H1 (cell line): ENCODE measurements around the gene STX18. TPM values are rescaled to one million over a fixed set of nuclear protein-coding genes. Genes with fewer than 3 reads are reported as not detected.

Experiments
- CTCF ChIA-PET: fragments of 300-600 bp; sonication (Branson Sonifier 250); formaldehyde crosslinking; loops from one replicate; lab custom pipeline; 2021; ENCODE audit not compliant: partially characterized antibody; lab: Charles Lee
- POLR2A ChIA-PET: fragments of 300-600 bp; sonication (Branson Sonifier 250); formaldehyde crosslinking; loops from one replicate; lab custom pipeline; 2021; ENCODE audit warnings: inconsistent platforms; ENCODE audit not compliant: partially characterized antibody; lab: Charles Lee
- DNase-seq, 2 experiments: peaks; one replicate each; pipeline versions ENCODE4 v3.0.0 to v3.0.0-alpha.2; 2010 to 2022; ENCODE audit warnings: low spot score in 2 of 2, low read depth in 1 of 2, mixed read lengths in 1 of 2
- FAIRE-seq: peaks from 2 replicates; lab custom pipeline; 2011; peaks lifted over from hg19 to GRCh38; lab: Jason Lieb, UNC
- H2AFZ ChIP-seq: 2 replicates; pipeline ENCODE4 v1.8.1; 2012; ENCODE audit warnings: low read length, inconsistent platforms
- H2AK5ac ChIP-seq: 2 replicates; pipeline ENCODE4 v1.6.1; 2013; ENCODE audit warnings: low read depth, low read length
- H2BK120ac ChIP-seq: replicated peaks from 2 replicates; pipeline ENCODE3; 2013; ENCODE audit warnings: low read depth, low read length, inconsistent platforms
- H2BK12ac ChIP-seq: 2 replicates; pipeline ENCODE4 v1.6.1; 2013; ENCODE audit warnings: low read depth, low read length
- H2BK15ac ChIP-seq: 2 replicates; pipeline ENCODE4 v1.6.1; 2013; ENCODE audit warnings: low read length
- H2BK20ac ChIP-seq: 2 replicates; pipeline ENCODE4 v1.6.1; 2013; ENCODE audit warnings: low read length
- H2BK5ac ChIP-seq: 2 replicates; pipeline ENCODE4 v1.6.1; 2013; ENCODE audit warnings: low read depth, low read length
- H3K14ac ChIP-seq: 2 replicates; pipeline ENCODE4 v1.6.1; 2013; ENCODE audit warnings: inconsistent platforms; ENCODE audit not compliant: insufficient read length
- H3K18ac ChIP-seq: 2 replicates; pipeline ENCODE4 v1.6.1; 2013; ENCODE audit warnings: low read length; ENCODE audit errors: extremely low read depth
- H3K23ac ChIP-seq: 2 replicates; pipeline ENCODE4 v1.6.1; 2013; ENCODE audit warnings: inconsistent platforms; ENCODE audit not compliant: insufficient read length
- H3K23me2 ChIP-seq: 2 replicates; pipeline ENCODE4 v1.6.1; 2013; ENCODE audit warnings: low read depth, low read length
- H3K27ac ChIP-seq: 2 replicates; pipeline ENCODE4 v1.6.1; 2011; ENCODE audit warnings: low read depth, low read length, inconsistent platforms
- H3K27me3 ChIP-seq, 4 experiments: replicated peaks in 1 of 4; 1 replicate in 1 of 4; 2 replicates in 3 of 4; pipeline versions ENCODE4 v1.6.1 to v1.8.1; 2011 to 2013; ENCODE audit warnings: low read length in 3 of 4, mild to moderate bottlenecking in 3 of 4, inconsistent platforms in 2 of 4, mixed read lengths in 2 of 4, moderate library complexity in 1 of 4; ENCODE audit not compliant: control insufficient read depth in 3 of 4, insufficient read depth in 3 of 4; ENCODE audit errors: extremely low read depth in 1 of 4
- H3K36me3 ChIP-seq, 4 experiments: 2 replicates each; pipeline versions ENCODE4 v1.6.1 to v1.8.1; 2011 to 2013; ENCODE audit warnings: mild to moderate bottlenecking in 4 of 4, low read length in 3 of 4, moderate library complexity in 2 of 4, control low read depth in 1 of 4, inconsistent platforms in 1 of 4; ENCODE audit not compliant: insufficient read depth in 4 of 4, control insufficient read depth in 2 of 4
- H3K4ac ChIP-seq: replicated peaks from 2 replicates; pipeline ENCODE3; 2013; ENCODE audit warnings: low read length, low read depth, mixed read lengths, inconsistent platforms; ENCODE audit not compliant: insufficient read length
- H3K4me1 ChIP-seq, 4 experiments: replicated peaks in 1 of 4; 1 replicate in 1 of 4; 2 replicates in 3 of 4; pipeline versions ENCODE4 v1.6.1 to v1.8.1; 2011 to 2013; ENCODE audit warnings: low read length in 3 of 4, inconsistent platforms in 2 of 4, mixed read lengths in 1 of 4; ENCODE audit not compliant: insufficient read depth in 4 of 4, control insufficient read depth in 3 of 4
- H3K4me2 ChIP-seq, 2 experiments: 2 replicates each; pipeline versions ENCODE4 v1.6.1 to v1.8.1; 2011 to 2013; ENCODE audit warnings: low read depth in 2 of 2, low read length in 2 of 2, control low read depth in 1 of 2, inconsistent platforms in 1 of 2, mild to moderate bottlenecking in 1 of 2; ENCODE audit not compliant: insufficient read depth in 1 of 2
- H3K4me3 ChIP-seq, 4 experiments: fragments of 200-600, 300-600 bp in 1 of 4; sonication (generic), shearing (Covaris generic), sonication (Bioruptor Twin) in 1 of 4; 2 replicates each; pipeline versions ENCODE4 v1.5.1 to v1.8.1; 2011 to 2016; ENCODE audit warnings: low read length in 4 of 4, low read depth in 3 of 4, control low read depth in 2 of 4, inconsistent platforms in 2 of 4, mild to moderate bottlenecking in 2 of 4, mixed read lengths in 1 of 4, moderate library complexity in 1 of 4; ENCODE audit not compliant: insufficient read depth in 2 of 4; ENCODE audit errors: extremely low read depth in 1 of 4
- H3K56ac ChIP-seq: replicated peaks from 2 replicates; pipeline ENCODE3; 2013; ENCODE audit warnings: low read depth, mild to moderate bottlenecking, mixed read lengths, low read length, inconsistent platforms; ENCODE audit not compliant: insufficient read length
- H3K79me1 ChIP-seq: 2 replicates; pipeline ENCODE4 v1.6.1; 2013; ENCODE audit warnings: low read depth, low read length, control low read depth
- H3K79me2 ChIP-seq, 2 experiments: 2 replicates each; pipeline versions ENCODE4 v1.6.1 to v1.8.1; 2012 to 2013; ENCODE audit warnings: low read length in 2 of 2, mild to moderate bottlenecking in 2 of 2, inconsistent platforms in 1 of 2; ENCODE audit not compliant: insufficient read depth in 2 of 2, control insufficient read depth in 1 of 2
- H3K9ac ChIP-seq, 4 experiments: replicated peaks in 1 of 4; 1 replicate in 1 of 4; 2 replicates in 3 of 4; pipeline versions ENCODE4 v1.6.1 to v1.8.1; 2011 to 2013; ENCODE audit warnings: low read depth in 3 of 4, low read length in 3 of 4, control low read depth in 2 of 4, mild to moderate bottlenecking in 2 of 4, moderate library complexity in 2 of 4, inconsistent platforms in 1 of 4; ENCODE audit errors: extremely low read depth in 1 of 4
- H3K9me3 ChIP-seq, 2 experiments: 2 replicates each; pipeline versions ENCODE4 v1.6.1 to v1.8.1; 2012 to 2013; ENCODE audit warnings: mild to moderate bottlenecking in 2 of 2, moderate library complexity in 2 of 2, control low read depth in 1 of 2, inconsistent platforms in 1 of 2, low read depth in 1 of 2, low read length in 1 of 2, mixed read lengths in 1 of 2; ENCODE audit not compliant: insufficient read depth in 2 of 2
- H4K20me1 ChIP-seq, 2 experiments: replicated peaks in 1 of 2; 2 replicates each; pipeline versions ENCODE3 to v1.8.1; 2011 to 2013; ENCODE audit warnings: inconsistent platforms in 2 of 2, low read length in 2 of 2, mild to moderate bottlenecking in 1 of 2; ENCODE audit not compliant: insufficient read depth in 2 of 2, control insufficient read depth in 1 of 2
- H4K5ac ChIP-seq: 2 replicates; pipeline ENCODE4 v1.6.1; 2013; ENCODE audit warnings: low read length, low read depth, mixed read lengths, inconsistent platforms; ENCODE audit not compliant: insufficient read length
- H4K8ac ChIP-seq: 2 replicates; pipeline ENCODE4 v1.8.0; 2013; ENCODE audit warnings: mild to moderate bottlenecking, moderate library complexity, low read length, inconsistent platforms; ENCODE audit not compliant: insufficient read depth; ENCODE audit errors: extremely low read depth
- H4K91ac ChIP-seq: replicated peaks from 2 replicates; pipeline ENCODE3; 2013; ENCODE audit warnings: low read length, mixed read lengths, inconsistent platforms; ENCODE audit not compliant: insufficient read length
- CBX5 ChIP-seq: fragments of 300-800, 300-1000 bp; sonication (generic); IDR thresholded peaks from 2 replicates; pipeline ENCODE4 v1.7.1; 2016; ENCODE audit warnings: antibody characterized with exemption, low read length, low read depth
- CBX8 ChIP-seq: fragments of 300-800, 300-1000 bp; sonication (generic); IDR thresholded peaks from 2 replicates; pipeline ENCODE4 v1.7.1; 2016; ENCODE audit warnings: low read depth, low read length, borderline replicate concordance
- EP300 ChIP-seq, 2 experiments: IDR thresholded peaks; 1 replicate in 1 of 2; 2 replicates in 1 of 2; pipeline ENCODE4 v1.6.1; 2011 to 2012; ENCODE audit warnings: low read depth in 2 of 2, low read length in 2 of 2, mild to moderate bottlenecking in 2 of 2, borderline replicate concordance in 1 of 2, inconsistent platforms in 1 of 2, moderate library complexity in 1 of 2
- HDAC2 ChIP-seq, 2 experiments: fragments of 300-600 bp in 1 of 2; sonication (generic) in 1 of 2; IDR thresholded peaks; 2 replicates each; pipeline ENCODE4 v1.6.1; 2011 to 2012; ENCODE audit warnings: low read depth in 2 of 2, low read length in 2 of 2, mild to moderate bottlenecking in 2 of 2, moderate library complexity in 2 of 2, borderline replicate concordance in 1 of 2, inconsistent platforms in 1 of 2
- JUN ChIP-seq: IDR thresholded peaks from 2 replicates; pipeline ENCODE4 v1.6.1; 2011; ENCODE audit warnings: low read depth, mild to moderate bottlenecking, improper control_type of control experiment, low read length
- KDM5A ChIP-seq: fragments of 200-600 bp; IDR thresholded peaks from 2 replicates; pipeline ENCODE4 v1.7.1; 2012; ENCODE audit warnings: mild to moderate bottlenecking, low read length, inconsistent platforms, mixed read lengths
- POLR2AphosphoS5 ChIP-seq: IDR thresholded peaks from 2 replicates; pipeline ENCODE4 v1.6.1; 2011; ENCODE audit warnings: low read depth, low read length
- RAD21 ChIP-seq, 2 experiments: IDR thresholded peaks in 1 of 2; conservative IDR thresholded peaks in 1 of 2; 2 replicates each; pipeline ENCODE4 v1.6.1; 2011; ENCODE audit warnings: low read depth in 2 of 2, low read length in 2 of 2, improper control_type of control experiment in 1 of 2, inconsistent platforms in 1 of 2, mild to moderate bottlenecking in 1 of 2, moderate library complexity in 1 of 2
- RBBP5 ChIP-seq: IDR thresholded peaks from 2 replicates; pipeline ENCODE4 v1.7.1; 2012; ENCODE audit warnings: low read depth, mild to moderate bottlenecking, inconsistent platforms, low read length, moderate library complexity, borderline replicate concordance
- SIX5 ChIP-seq: IDR thresholded peaks from 2 replicates; pipeline ENCODE4 v1.6.1; 2011; ENCODE audit warnings: mild to moderate bottlenecking, low read depth, low read length
- SP2 ChIP-seq: IDR thresholded peaks from 2 replicates; pipeline ENCODE4 v1.6.1; 2012; ENCODE audit warnings: mild to moderate bottlenecking, low read length, inconsistent platforms
- WGBS, 2 experiments: shearing (Covaris generic) in 1 of 2; methylation state at CpG; one replicate each; pipeline versions ENCODE4 v1.1.6 to v1.1.7; 2013 to 2015; ENCODE audit warnings: low lambda C conversion rate in 2 of 2, mixed read lengths in 2 of 2, inconsistent platforms in 1 of 2, low coverage in 1 of 2, missing lambda C conversion rate in 1 of 2; ENCODE audit not compliant: insufficient replicate concordance in 2 of 2, insufficient coverage in 1 of 2, insufficient read length in 1 of 2; ENCODE audit errors: extremely low coverage in 1 of 2, missing lambda C conversion rate in 1 of 2; 5-methylcytosine and 5-hydroxymethylcytosine counted together
- polyA plus RNA-seq, 7 experiments: library from polyadenylated mRNA; depleted of rRNA in 3 of 7; stranded (reverse) in 5 of 7; unstranded in 2 of 7; fragments of >200 nt in 5 of 7; fragments of 200-250 nt in 2 of 7; gene quantifications; 1 replicate in 5 of 7; 2 replicates in 1 of 7; 4 replicates in 1 of 7; pipeline versions ENCODE4 v1.2.1 to v1.2.3, GENCODE V29; 2011 to 2013; ENCODE audit warnings: missing spikeins in 2 of 7, mixed read lengths in 2 of 7
- total RNA-seq: library from RNA; stranded (reverse); fragmentation: NEBNext Ultra II Directional; extraction: Animal tissue kit (Norgen Biotek cat#: 25700); gene quantifications from 2 replicates; pipeline ENCODE4 v1.2.1, GENCODE V29; 2021
- TF ChIP-seq, protein P1 (sequence below): IDR thresholded peaks from 2 replicates; pipeline ENCODE4 v1.6.1; 2011; ENCODE audit warnings: low read depth, mild to moderate bottlenecking, low read length; ENCODE audit not compliant: insufficient read depth

STX18 gene
- total and polyA plus RNA-seq, 2 of the 8 experiments (the other 6 are each of a cell fraction or from before 2014, with no cell fraction given) = 14.6 to 18.3 TPM

DNA sequence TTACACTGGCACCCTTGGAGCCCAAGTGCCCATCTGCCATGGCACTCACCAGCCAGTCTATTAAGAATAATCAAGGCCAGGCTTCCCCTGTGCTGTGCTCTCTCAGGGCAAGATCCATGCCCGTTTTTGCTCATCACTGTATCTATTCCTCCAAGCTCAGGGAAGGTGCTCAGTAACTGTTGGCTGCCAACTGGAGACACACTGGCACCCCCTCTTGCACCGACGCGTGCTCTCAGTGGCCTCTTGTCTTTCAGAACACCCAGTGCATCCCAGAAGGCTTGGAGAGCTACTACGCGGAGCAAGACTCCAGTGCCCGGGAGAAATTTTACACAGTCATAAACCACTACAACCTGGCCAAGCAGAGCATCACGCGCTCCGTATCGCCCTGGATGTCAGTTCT is 124.9 kb downstream of the STX18 start:
- Histone ChIP-seq H3K79me2 (no peaks in the 10 kb centered on the region), H2BK120ac (no peak overlapping the region), H3K56ac (no peak overlapping the region), H3K27me3 (no peaks in the 10 kb centered on the region), H3K79me1 (no peaks in the 10 kb centered on the region; the same call in 1 of the 2 replicates), H2BK5ac (no peak overlapping the region), H3K9ac (no peak overlapping the region), H3K4me1 (no peaks in the 10 kb centered on the region), H3K27ac (no peak overlapping the region), H4K8ac (no peak overlapping the region; the same call in 1 of the 2 replicates), H3K18ac (no peak overlapping the region), H3K9me3 (peaks cover 4% of the 10 kb centered on the region in 2 experiments; a peak in 2 of 4 replicates), H3K4me2 (no peak overlapping the region), H3K4me3 (no peak overlapping the region), H3K14ac (no peak overlapping the region), H3K23me2 (no peaks in the 10 kb centered on the region), H4K20me1 (peaks cover 0 to 5% of the 10 kb centered on the region in 2 experiments), H2AFZ (no peak overlapping the region), H3K4ac (no peak overlapping the region), H4K5ac (no peak overlapping the region), H2BK20ac (no peak overlapping the region), H2BK12ac (no peak overlapping the region), H3K36me3 (peaks cover 3 to 19% (median 13%) of the 10 kb centered on the region in 4 experiments; a peak in 6 of 8 replicates), H2AK5ac (no peak overlapping the region), H2BK15ac (no peak overlapping the region), H4K91ac (no peak overlapping the region), H3K23ac (no peak overlapping the region)
- 86% methylated on average over 11 of the region's 11 CpGs; no CpG with 5 or more reads in 1 of the 2 experiments for WGBS, 2 experiments
- no peak for DNase-seq
- ChIA-PET CTCF (interaction anchor here (0.7 to 1.8 kb wide), 9 partner anchors 9 to 235 kb away, joined by 3 to 8 read pairs (median 4); no protein-coding TSS in a partner anchor), POLR2A (interaction anchor here (3.0 kb wide), 1 partner anchor 9 kb away, joined by 17 read pairs; no protein-coding TSS in a partner anchor)
- FAIRE-seq = no peak
- TF ChIP-seq RBBP5 (no peak), KDM5A (no peak), CBX8 (no peak), RAD21 (IDR thresholded peaks at IDR 0.05 in 1 of 2, conservative IDR thresholded peaks at IDR 0.05 in 1 of 2; ENCODE audit: low read depth in 2 of 2, low read length in 2 of 2) (no peak), EP300 (IDR thresholded peaks at IDR 0.05; ENCODE audit: borderline replicate concordance in 1 of 2, low read depth in 2 of 2, low read length in 2 of 2) (no peak), CBX5 (no peak), JUN (no peak), POLR2AphosphoS5 (no peak), SIX5 (no peak), SP2 (no peak), HDAC2 (IDR thresholded peaks at IDR 0.05; ENCODE audit: borderline replicate concordance in 1 of 2, low read depth in 2 of 2, low read length in 2 of 2) (no peak)
- TF ChIP-seq, protein P1, sequence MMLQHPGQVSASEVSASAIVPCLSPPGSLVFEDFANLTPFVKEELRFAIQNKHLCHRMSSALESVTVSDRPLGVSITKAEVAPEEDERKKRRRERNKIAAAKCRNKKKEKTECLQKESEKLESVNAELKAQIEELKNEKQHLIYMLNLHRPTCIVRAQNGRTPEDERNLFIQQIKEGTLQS = no peak
